NCI-H1930 (cell line): ENCODE data around the gene TMEFF2.

Experiments used
- DNase-seq, 2 experiments: peaks; one replicate each; lab custom pipeline; 2025; lab: John Stamatoyannopoulos, UW

TMEFF2 gene, protein sequence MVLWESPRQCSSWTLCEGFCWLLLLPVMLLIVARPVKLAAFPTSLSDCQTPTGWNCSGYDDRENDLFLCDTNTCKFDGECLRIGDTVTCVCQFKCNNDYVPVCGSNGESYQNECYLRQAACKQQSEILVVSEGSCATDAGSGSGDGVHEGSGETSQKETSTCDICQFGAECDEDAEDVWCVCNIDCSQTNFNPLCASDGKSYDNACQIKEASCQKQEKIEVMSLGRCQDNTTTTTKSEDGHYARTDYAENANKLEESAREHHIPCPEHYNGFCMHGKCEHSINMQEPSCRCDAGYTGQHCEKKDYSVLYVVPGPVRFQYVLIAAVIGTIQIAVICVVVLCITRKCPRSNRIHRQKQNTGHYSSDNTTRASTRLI

DNA sequence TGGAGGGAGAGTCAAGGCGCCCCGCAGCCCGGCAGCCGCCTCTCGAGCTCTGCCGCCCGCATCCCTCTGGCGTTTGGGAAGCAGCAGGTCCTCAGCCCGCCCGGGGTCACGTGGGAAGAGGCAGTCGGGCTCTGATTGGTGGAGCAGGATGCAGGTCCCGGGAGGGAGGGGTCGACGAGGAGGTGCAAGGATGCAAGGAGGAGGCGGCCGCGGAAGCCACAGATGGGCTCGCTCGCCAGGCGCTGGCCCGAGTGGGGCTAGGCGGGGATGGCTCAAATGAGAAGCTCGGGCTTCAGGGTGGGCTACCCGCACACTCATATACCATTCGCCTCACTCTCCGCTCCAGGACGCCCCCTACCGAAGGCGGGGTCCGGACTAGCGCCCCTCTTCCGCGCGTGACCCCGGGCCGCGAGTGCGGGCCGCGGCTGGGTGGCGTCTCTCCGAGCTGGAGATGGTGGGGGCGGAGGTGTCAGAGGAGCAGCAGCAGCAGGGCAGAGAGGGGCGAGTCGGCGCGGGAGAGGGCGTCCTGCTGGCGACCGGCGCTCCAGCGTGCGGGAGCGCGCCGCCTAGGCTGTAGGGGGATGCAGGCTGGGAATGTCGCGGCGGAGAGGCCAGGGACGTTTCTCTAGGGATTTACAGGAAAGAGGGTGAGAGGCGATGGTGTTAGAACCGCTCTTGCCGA lies at the start of gene TMEFF2:
Gene TMEFF2, minus strand, starts transcription at position 68 of the 682 bp plus-strand sequence. CDS start 409 bp downstream, outside the sequence.
- peak; percentile 84 to 85 for DNase-seq

DNA sequence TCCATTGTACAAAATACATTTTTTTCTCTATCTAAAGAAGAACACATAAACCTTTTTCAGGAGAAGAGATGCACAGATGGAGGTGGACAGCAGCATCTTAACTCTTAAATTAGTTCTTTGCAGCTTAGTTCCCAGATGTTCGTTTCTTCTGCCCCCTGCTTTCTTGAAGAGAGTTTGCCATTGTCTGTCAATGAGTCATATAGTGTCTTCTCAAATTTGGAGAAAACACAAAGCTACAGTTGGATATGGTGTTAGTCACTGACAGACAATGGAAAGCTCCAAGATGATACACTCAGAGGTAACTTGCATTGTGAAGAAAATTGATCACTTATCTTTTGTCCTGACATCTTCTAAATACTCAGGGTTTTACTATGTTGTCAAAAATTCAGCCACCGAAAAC lies 48.8 kb upstream of the TMEFF2 start:
- no peak for DNase-seq

DNA sequence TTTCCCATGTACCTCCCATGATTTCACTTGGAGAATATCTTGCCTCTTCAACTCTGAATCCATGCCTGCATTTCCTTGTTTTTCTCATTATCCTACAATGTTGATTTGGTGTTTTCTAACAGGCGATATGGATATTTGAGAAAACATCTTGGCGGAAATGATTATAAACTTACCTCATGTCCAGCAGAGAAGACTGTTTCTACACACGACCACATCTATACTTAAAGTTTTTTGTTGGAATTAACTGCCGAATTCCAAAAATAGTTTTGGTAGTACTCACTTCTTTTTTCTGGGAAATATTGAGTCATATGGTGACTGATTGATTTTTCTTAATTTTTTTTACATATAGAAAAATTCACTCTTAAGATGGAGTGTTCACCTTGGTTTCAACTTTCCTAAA lies 41.4 kb upstream of the TMEFF2 start:
- DNase-seq: no peak

DNA sequence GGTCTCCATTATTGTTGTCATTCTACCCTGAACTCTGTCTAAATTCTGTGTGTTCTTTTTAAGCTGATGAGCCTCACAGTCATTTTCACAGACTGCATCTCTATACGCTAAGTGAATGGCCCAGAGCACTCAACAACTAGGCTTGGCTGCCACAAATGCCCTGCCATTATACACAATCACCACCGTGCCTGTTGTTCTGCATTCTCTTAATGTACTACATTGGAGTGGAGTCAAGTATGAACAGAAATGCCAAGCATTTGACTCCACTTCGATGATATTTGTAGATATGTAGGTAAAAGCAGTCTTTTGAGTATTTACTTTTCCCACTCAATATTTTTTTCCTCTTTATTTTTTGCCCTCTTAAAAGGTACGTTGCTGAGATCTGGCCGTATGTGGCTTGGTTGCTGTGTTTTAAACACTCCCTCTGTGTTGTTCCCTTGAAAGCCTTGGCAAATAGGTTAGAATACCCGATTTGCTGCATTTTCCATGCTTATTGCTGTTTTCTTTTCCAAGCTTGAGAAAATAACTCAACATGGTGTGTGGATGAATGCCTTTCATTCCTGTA lies 36.2 kb upstream of the TMEFF2 start:
- no peak for DNase-seq

GRCh38 chr2:192228685-192229084 lies 34.0 kb upstream of the TMEFF2 start:
- no peak for DNase-seq

DNA sequence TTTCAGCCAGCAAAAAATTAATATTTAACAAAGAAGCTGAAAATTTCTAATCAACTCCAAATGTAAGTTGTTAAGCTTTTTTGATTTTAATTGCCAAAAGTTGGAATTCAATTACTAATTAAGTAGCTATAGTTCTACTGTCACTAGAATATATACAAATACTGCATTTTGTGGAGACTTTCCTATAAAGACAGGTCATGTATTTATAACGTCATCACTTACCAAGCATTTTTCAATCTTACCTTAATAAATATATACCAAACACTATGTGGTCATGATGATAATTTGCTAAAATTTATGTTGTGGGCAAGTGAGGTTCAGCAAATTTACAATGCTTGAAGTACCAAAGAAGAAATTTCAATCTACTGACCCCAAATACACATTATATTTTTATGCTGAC lies 24.2 kb upstream of the TMEFF2 start:
- no peak for DNase-seq

- DNase-seq: no peak
Measured at GRCh38 chr2:192218377-192218776, 23.6 kb upstream of the TMEFF2 start.

GRCh38 chr2:192216336-192216735 lies 21.6 kb upstream of the TMEFF2 start:
- no peak for DNase-seq

DNA sequence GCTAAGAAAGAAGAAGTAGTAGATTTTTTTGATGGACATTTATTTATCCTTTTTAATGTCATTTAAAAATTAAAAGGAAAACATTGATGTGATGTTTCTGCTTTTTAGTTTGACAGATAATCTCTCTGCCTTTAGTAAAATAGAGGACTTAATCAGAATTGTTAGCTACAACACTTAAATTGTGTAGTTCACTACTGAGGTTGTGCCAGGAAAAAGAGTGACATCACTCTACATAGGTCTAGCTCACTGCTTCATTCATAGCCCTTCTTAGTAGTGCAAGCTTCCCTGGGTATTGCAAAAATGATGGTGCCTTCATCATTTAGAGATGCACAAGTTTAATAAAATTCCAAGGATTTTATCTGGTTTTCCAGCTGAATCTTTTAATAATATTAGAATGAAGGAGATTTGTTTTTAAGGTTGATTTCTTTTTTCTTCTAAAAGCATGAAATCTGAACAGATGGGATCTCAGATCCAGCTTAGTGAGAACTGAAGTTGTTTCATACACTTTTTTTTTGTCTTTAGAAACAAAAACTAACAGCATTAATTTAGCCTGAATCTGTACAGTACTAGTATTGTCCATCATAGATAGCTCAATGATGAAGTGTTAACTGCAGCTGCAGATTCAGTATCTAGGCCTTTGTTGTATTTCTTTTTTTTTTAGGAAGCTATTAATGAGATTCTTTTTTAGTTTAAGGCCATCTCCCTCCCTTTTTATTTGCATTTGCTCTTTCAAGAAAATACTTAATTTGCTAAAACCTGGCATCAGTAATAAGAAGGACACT lies 20.6 kb upstream of the TMEFF2 start:
- no peak for DNase-seq

DNA sequence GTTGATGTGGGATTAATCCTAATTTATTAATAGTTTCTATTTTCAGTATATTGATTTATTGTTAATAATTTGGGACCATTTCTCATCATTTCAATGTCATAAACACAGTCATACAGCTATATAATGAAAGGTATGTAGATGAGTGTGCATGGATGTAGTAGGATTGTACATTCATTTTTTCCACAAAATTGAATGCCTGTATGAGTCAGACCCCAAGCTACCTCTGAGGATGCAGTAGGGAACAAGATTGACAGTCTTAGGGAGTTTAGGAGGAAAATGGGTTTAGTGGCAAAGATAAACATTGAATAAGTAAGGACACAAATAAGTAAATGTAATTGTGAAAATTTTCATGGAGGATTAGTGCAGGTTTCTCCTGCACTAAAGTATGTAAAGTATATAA lies 14.1 kb upstream of the TMEFF2 start:
- no peak for DNase-seq

- no peak for DNase-seq
Measured at GRCh38 chr2:192206399-192206798, 11.7 kb upstream of the TMEFF2 start.

DNA sequence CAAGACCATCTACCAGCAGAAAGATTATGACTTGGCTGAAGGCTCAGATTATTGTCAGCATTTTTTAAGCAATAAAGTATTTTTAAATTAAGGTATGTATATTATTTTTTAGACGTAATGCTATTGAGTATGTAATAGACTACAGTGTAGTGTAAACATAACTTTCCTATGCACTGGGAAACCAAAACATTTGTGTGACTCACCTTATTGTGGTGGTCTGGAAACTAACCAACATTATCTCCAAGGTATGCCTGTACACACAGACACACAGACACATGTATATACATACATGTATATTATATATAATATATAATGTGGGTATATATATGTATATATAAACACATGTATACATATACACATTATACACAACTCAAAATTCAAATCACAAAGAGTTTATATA lies 9.1 kb upstream of the TMEFF2 start:
- no peak for DNase-seq

DNA sequence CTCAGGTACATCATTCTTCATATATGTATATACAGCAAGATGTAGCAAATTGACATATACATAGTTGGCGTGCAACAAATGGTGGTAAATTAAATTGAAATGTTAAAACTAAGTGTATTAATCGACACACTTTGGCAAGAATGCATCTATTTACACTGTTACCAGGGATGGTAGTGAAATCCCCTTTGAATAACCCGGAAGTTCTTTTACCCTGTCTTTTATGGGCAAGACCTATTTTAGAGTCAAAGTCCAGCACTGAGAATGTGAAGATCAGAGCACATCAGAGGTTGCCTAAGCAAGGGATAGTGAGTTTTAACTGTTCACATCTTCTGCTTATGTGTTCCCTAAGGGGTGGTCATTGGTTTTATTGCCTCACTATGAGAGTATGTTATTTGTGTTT lies 7.6 kb upstream of the TMEFF2 start:
- DNase-seq: no peak

DNA sequence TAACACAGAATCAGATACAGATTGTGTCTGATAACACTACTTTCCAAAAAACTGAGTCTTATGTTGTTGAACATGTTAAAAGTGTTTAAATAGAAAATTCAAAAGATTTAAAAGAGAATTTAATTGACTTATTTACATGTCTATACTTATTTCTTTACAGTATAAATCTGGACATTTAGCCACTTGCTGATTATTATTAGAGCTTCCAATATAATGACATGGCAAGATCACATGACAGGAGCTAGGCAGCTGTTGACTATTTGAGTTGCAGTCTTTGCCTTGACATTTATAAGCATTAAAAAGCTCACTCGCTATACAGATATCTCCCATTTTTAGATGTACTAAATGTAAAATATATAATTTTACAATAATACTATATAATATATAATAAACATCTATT lies 6.4 kb upstream of the TMEFF2 start:
- no peak for DNase-seq

GRCh38 chr2:192197357-192197756 lies 2.6 kb upstream of the TMEFF2 start:
- DNase-seq: no peak

GRCh38 chr2:192196421-192197194 lies 1.9 kb upstream of the TMEFF2 start:
- DNase-seq: no peak

- DNase-seq: no peak
Measured at GRCh38 chr2:192195548-192196418, 1.1 kb upstream of the TMEFF2 start.

DNA sequence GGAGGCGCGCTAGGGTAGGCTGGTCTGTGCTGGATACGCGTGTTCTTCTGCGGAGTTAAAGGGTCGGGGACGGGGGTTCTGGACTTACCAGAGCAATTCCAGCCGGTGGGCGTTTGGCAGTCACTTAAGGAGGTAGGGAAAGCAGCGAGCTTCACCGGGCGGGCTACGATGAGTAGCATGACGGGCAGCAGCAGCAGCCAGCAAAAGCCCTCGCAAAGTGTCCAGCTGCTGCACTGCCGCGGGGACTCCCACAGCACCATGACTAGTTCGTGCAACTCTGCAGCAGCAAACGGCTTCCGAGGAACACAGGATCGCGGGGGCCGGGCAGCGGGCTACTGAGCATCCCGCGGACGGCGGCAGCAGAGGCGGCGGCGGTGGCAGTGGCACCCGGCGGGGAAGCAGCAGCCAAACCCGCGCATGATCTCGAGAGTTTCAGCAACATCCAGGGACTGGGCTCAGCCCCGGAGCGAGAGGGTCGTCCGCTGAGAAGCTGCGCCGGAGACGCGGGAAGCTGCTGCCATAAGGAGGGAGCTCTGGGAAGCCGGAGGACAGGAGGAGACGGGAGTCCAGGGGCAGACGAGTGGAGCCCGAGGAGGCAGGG lies 368 bp downstream of the TMEFF2 start:
- DNase-seq: no peak

GRCh38 chr2:192190474-192190873 lies 4.3 kb downstream of the TMEFF2 start:
- no peak for DNase-seq

- no peak for DNase-seq
Measured at GRCh38 chr2:192186806-192187205, 7.9 kb downstream of the TMEFF2 start.
